HCT116 (cell line): Measurements from ENCODE around the gene CEP72. TPM values are rescaled to one million over a fixed set of nuclear protein-coding genes. Genes with fewer than 3 reads are reported as not detected.

Source experiments
- ATAC-seq: fragments of 200-7000 bp; cut with Tn5 transposase; 2 replicates; pipeline ENCODE4 v1.9.1; 2020; ENCODE audit warnings: mild to moderate bottlenecking, moderate library complexity
- Bru-seq: library from RNA; stranded (reverse); fragments of 400-500 nt; gene quantifications from one replicate; lab custom pipeline; 2021; lab: Mats Ljungman, UMichigan
- BruChase-seq, 2 experiments: library from RNA; stranded (reverse); fragments of 400-500 nt; gene quantifications; one replicate each; lab custom pipeline; 2021; lab: Mats Ljungman, UMichigan
- BruUV-seq: library from RNA; stranded (reverse); fragments of 400-500 nt; replicated peaks from 2 replicates; lab custom pipeline; 2021; lab: Mats Ljungman, UMichigan
- CTCF ChIA-PET: fragments of 300-600 bp; sonication (Branson Sonifier 250); formaldehyde crosslinking; loops from one replicate; lab custom pipeline; 2021; ENCODE audit warnings: antibody characterized with exemption; lab: Charles Lee
- POLR2A ChIA-PET: fragments of 300-600, 350-600 bp; sonication (Branson Sonifier 250); formaldehyde crosslinking; loops from one replicate; lab custom pipeline; 2021; ENCODE audit warnings: antibody characterized with exemption; lab: Charles Lee
- RAD21 ChIA-PET, 2 experiments: fragments of 300-600 bp; sonication (Branson Sonifier 250); formaldehyde crosslinking; loops; one replicate each; lab custom pipeline; 2023; ENCODE audit warnings: low total read pairs in 2 of 2; ENCODE audit not compliant: uncharacterized antibody in 2 of 2, unreplicated experiment in 2 of 2, low non-redundant PET in 1 of 2; lab: Charles Lee
- DNase-seq: peaks from one replicate; pipeline ENCODE4 v3.0.0-alpha.2; 2010; ENCODE audit warnings: low read depth, low spot score
- H2AFZ ChIP-seq: fragments of 200-600 bp; shearing (Covaris generic), sonication (generic); 2 replicates; pipeline ENCODE4 v1.6.1; 2017; ENCODE audit warnings: low read depth, mixed run types, mixed read lengths, antibody characterized with exemption, low read length; ENCODE audit not compliant: poor library complexity, severe bottlenecking
- H3K27ac ChIP-seq: 2 replicates; pipeline ENCODE4 v1.5.1; 2012; ENCODE audit warnings: low read depth, low read length
- H3K27me3 ChIP-seq: fragments of 200-600 bp; sonication (generic); 2 replicates; pipeline ENCODE4 v1.6.1; 2016; ENCODE audit warnings: mixed run types, low read length, mixed read lengths; ENCODE audit not compliant: insufficient read depth
- H3K36me3 ChIP-seq, 2 experiments: fragments of 200-500 bp in 1 of 2; fragments of 200-600 bp in 1 of 2; sonication (Bioruptor generic) in 1 of 2; sonication (generic) in 1 of 2; 2 replicates each; pipeline versions ENCODE4 v1.5.1 to v1.6.1; 2014 to 2016; ENCODE audit warnings: low read length in 2 of 2, inconsistent platforms in 1 of 2, mixed read lengths in 1 of 2, mixed run types in 1 of 2; ENCODE audit not compliant: insufficient read depth in 2 of 2, control insufficient read depth in 1 of 2
- H3K4me1 ChIP-seq, 2 experiments: fragments of 200-600 bp in 1 of 2; sonication (generic) in 1 of 2; 2 replicates each; pipeline versions ENCODE4 v1.5.1 to v1.6.1; 2012 to 2017; ENCODE audit warnings: low read length in 2 of 2, inconsistent platforms in 1 of 2, mild to moderate bottlenecking in 1 of 2, mixed read lengths in 1 of 2, mixed run types in 1 of 2, moderate library complexity in 1 of 2; ENCODE audit not compliant: insufficient read depth in 2 of 2, control insufficient read depth in 1 of 2
- H3K4me2 ChIP-seq: fragments of 200-600 bp; sonication (generic); 2 replicates; pipeline ENCODE4 v1.6.1; 2017; ENCODE audit warnings: mixed run types, low read length, mixed read lengths
- H3K4me3 ChIP-seq, 2 experiments: fragments of 200-600 bp in 1 of 2; sonication (generic) in 1 of 2; replicated peaks in 1 of 2; 2 replicates each; pipeline ENCODE4 v1.5.1; 2011 to 2016; ENCODE audit warnings: low read length in 2 of 2, control low read depth in 1 of 2, low read depth in 1 of 2, mild to moderate bottlenecking in 1 of 2, mixed read lengths in 1 of 2, mixed run types in 1 of 2
- H3K79me2 ChIP-seq: fragments of 200-600 bp; sonication (generic); 2 replicates; pipeline ENCODE4 v1.6.1; 2017; ENCODE audit warnings: mild to moderate bottlenecking, mixed run types, low read length, moderate library complexity, mixed read lengths; ENCODE audit not compliant: insufficient read depth
- H3K9ac ChIP-seq: fragments of 200-600 bp; sonication (generic); 2 replicates; pipeline ENCODE4 v1.6.1; 2016; ENCODE audit warnings: low read length, mixed read lengths
- H3K9me2 ChIP-seq: fragments of 200-600 bp; sonication (generic), shearing (Covaris generic); 2 replicates; pipeline ENCODE4 v1.6.1; 2017; ENCODE audit warnings: mixed run types, mild to moderate bottlenecking, moderate library complexity; ENCODE audit not compliant: insufficient read depth
- H3K9me3 ChIP-seq, 2 experiments: fragments of 200-500 bp in 1 of 2; fragments of 200-600 bp in 1 of 2; sonication (Bioruptor generic) in 1 of 2; sonication (generic) in 1 of 2; 2 replicates each; pipeline ENCODE4 v1.6.1; 2014 to 2017; ENCODE audit warnings: low read length in 2 of 2, mixed read lengths in 2 of 2, inconsistent platforms in 1 of 2, low read depth in 1 of 2, mild to moderate bottlenecking in 1 of 2, mixed run types in 1 of 2, moderate library complexity in 1 of 2; ENCODE audit not compliant: control insufficient read depth in 1 of 2, insufficient read depth in 1 of 2
- H4K20me1 ChIP-seq: fragments of 200-600 bp; sonication (generic), shearing (Covaris generic); 2 replicates; pipeline ENCODE4 v1.6.1; 2017; ENCODE audit warnings: mixed run types, mild to moderate bottlenecking, moderate library complexity; ENCODE audit not compliant: insufficient read depth
- ATF3 ChIP-seq: IDR thresholded peaks from 2 replicates; pipeline ENCODE4 v1.6.1; 2012
- EGR1 ChIP-seq: IDR thresholded peaks from 2 replicates; pipeline ENCODE4 v1.6.1; 2012; ENCODE audit warnings: low read depth
- POLR2A ChIP-seq: IDR thresholded peaks from 2 replicates; pipeline ENCODE4 v1.7.0; 2011; ENCODE audit warnings: borderline replicate concordance; ENCODE audit not compliant: insufficient read depth, insufficient read length; ENCODE audit errors: extremely low read depth
- POLR2AphosphoS5 ChIP-seq: IDR thresholded peaks from 2 replicates; pipeline ENCODE4 v1.6.1; 2011; ENCODE audit warnings: mild to moderate bottlenecking, low read depth, low read length, moderate library complexity
- REST ChIP-seq: IDR thresholded peaks from 2 replicates; pipeline ENCODE4 v1.6.1; 2012; ENCODE audit warnings: low read depth
- YY1 ChIP-seq: IDR thresholded peaks from 2 replicates; pipeline ENCODE4 v1.6.1; 2011; ENCODE audit warnings: low read length, low read depth, moderate library complexity, mild to moderate bottlenecking; ENCODE audit not compliant: insufficient replicate concordance; ENCODE audit errors: extremely low read depth
- intact Hi-C: fragments of 100-400 bp; cut with micrococcal nuclease; formaldehyde crosslinking; loops from 2 replicates; pipeline ENCODE4 v1.10.0; 2022
- long read RNA-seq: library from polyadenylated mRNA; unstranded; transcript quantifications from one replicate; pipeline ENCODE4 v2.0.0, GENCODE V29; 2021; ENCODE audit not compliant: unreplicated experiment
- polyA plus RNA-seq: library from polyadenylated mRNA; unstranded; fragments of >200 nt; gene quantifications from 2 replicates; pipeline ENCODE4 v1.2.1, GENCODE V29; 2012; ENCODE audit warnings: missing spikeins
- total RNA-seq: library from RNA; stranded (reverse); gene quantifications from one replicate; pipeline ENCODE4 v1.2.1, GENCODE V29; 2021; ENCODE audit not compliant: unreplicated experiment

Gene CEP72
- 25.6 TPM for total RNA-seq
- polyA plus RNA-seq: 12.9 and 13.5 TPM in 2 replicates
- percentile 65 among the genes with signal in this experiment for Bru-seq, nascent RNA
- percentile 64 among the genes with signal in this experiment for BruChase-seq, experiment 1, labeled RNA remaining after a 6-hour chase
- percentile 73 among the genes with signal in this experiment for BruChase-seq, experiment 2, labeled RNA remaining after a 2-hour chase
- long read RNA-seq, transcript CEP72-201 (12 exons, 2,434 nt): major isoform, 16 of 30 reads
- long read RNA-seq, partial matches to known transcripts: 1 of 30 reads
- long read RNA-seq, other reads (novel, unspliced or antisense): 11 of 30 reads

- ATAC-seq: peak; percentile 91
- BruUV-seq: no TSS peak
- Histone ChIP-seq H3K4me3 (peak within 1 kb of the TSS; percentile 72 to 93), H3K27me3 (no peaks in the 10 kb centered on the region), H3K9ac (peak within 1 kb of the TSS; percentile 79), H3K4me2 (peak within 1 kb of the TSS; percentile 78), H3K27ac (peak within 1 kb of the TSS; percentile 68), H3K9me2 (no peaks in the 10 kb centered on the region), H3K4me1 (peaks cover 0 to 16% of the 10 kb centered on the region in 2 experiments; a peak in 2 of 4 replicates), H3K36me3 (peaks cover 0 to 23% of the 10 kb centered on the region in 2 experiments; a peak in 2 of 4 replicates), H4K20me1 (peaks cover 13% of the 10 kb centered on the region; the same call in 1 of the 2 replicates), H3K9me3 (no peaks in the 10 kb centered on the region; a peak in 1 of 4 replicates), H3K79me2 (peaks cover 45% of the 10 kb centered on the region), H2AFZ (no peak within 1 kb of the TSS)
- intact Hi-C loops: loop anchor here (10.0 kb wide), 1 partner anchor 157 kb away; no protein-coding TSS in a partner anchor
- POLR2A ChIA-PET: interaction anchor here (0.6 kb wide), 1 partner anchor 10 kb away, joined by 3 read pairs; no protein-coding TSS in a partner anchor
- CTCF ChIA-PET: no interaction called here
- peak; percentile 52 for DNase-seq
- RAD21 ChIA-PET: no interaction called here
- TF ChIP-seq YY1: peak; percentile 86
- peak; percentile 75 for TF ChIP-seq POLR2AphosphoS5
- no peak for TF ChIP-seq ATF3
- no peak for TF ChIP-seq REST
- no peak for TF ChIP-seq POLR2A
- TF ChIP-seq EGR1: peak; percentile 85
These were observed at the start of gene CEP72 for GRCh38 chr5:611731-612486. TSS of gene CEP72 (plus strand) at chr5:612340. CDS start at chr5:612362, 22 bp downstream.
